ENCODE measurements around the gene DOCK8.
"Not testable (repeated sequence)": the region's sequence is repeated elsewhere in the genome, so short reads cannot be mapped to it uniquely, and the experiment has no call there.

DNA sequence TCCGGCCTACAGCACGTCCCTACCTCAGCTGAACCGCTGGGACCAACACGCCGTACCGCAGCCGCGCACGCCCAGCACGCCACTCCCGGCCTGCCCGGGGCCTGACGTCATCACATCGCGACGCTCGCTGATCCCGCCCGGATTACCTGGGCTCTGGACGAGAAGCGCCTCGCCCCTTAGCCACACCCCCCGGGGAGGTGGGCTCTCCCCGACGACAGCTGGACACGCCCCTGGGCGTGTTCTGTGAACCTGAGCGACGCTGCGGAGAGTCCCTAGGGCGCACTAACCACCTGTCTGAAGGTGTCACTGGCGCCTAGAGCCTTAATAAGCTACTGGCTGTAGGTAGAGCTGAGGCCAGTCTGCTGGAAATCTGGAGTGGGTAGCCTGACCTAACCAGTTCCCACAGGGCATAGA is 35.7 kb upstream of the DOCK8 start, which contains the start of gene ZNG1A:
- TF ChIP-seq, protein P1, sequence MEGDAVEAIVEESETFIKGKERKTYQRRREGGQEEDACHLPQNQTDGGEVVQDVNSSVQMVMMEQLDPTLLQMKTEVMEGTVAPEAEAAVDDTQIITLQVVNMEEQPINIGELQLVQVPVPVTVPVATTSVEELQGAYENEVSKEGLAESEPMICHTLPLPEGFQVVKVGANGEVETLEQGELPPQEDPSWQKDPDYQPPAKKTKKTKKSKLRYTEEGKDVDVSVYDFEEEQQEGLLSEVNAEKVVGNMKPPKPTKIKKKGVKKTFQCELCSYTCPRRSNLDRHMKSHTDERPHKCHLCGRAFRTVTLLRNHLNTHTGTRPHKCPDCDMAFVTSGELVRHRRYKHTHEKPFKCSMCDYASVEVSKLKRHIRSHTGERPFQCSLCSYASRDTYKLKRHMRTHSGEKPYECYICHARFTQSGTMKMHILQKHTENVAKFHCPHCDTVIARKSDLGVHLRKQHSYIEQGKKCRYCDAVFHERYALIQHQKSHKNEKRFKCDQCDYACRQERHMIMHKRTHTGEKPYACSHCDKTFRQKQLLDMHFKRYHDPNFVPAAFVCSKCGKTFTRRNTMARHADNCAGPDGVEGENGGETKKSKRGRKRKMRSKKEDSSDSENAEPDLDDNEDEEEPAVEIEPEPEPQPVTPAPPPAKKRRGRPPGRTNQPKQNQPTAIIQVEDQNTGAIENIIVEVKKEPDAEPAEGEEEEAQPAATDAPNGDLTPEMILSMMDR (conservative IDR thresholded peaks at IDR 0.05) = not testable (repeated sequence)
- not testable (repeated sequence) for TF ChIP-seq ZFX (IDR thresholded peaks at IDR 0.05)

Measured in C4-2B (cell line).